ENCODE results near the gene FST.

Gene FST, protein sequence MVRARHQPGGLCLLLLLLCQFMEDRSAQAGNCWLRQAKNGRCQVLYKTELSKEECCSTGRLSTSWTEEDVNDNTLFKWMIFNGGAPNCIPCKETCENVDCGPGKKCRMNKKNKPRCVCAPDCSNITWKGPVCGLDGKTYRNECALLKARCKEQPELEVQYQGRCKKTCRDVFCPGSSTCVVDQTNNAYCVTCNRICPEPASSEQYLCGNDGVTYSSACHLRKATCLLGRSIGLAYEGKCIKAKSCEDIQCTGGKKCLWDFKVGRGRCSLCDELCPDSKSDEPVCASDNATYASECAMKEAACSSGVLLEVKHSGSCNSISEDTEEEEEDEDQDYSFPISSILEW

DNA sequence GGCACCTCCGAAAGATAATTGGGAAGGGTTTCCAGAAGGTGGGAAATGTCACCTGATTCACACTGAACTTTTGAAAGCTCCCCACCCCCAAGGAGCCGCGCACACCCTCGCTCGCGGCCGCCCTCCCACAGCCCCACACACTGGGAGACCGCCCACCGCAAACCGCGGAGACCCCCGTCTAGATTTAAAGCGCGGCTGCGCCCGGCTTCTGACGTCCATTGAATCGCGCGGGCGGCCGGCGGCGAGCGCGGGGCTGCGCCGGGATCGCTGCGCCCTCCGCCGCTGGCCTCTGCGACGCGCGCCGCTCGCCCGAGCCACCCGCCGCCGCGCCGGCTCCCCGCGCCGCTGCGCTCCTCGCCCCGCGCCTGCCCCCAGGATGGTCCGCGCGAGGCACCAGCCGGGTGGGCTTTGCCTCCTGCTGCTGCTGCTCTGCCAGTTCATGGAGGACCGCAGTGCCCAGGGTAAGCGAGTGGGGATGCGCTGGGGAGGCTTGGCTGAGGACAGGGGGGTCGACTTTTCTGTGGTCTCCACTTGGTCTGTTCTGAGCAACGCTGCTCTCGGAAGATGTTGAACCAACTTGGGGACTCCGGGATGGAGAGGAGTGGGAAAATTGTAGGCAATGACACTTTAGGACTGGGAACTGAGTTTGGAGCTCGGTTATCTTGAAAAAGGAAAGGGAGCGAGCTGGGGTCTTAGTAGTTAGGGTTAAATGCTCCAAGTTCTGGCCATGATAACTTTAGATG is at the start of gene FST:
FST (plus strand) TSS at position 214 of the 743 bp plus-strand sequence; CDS start at position 377, 163 bp downstream.
- DNase-seq, result peak; percentile 62

DNA sequence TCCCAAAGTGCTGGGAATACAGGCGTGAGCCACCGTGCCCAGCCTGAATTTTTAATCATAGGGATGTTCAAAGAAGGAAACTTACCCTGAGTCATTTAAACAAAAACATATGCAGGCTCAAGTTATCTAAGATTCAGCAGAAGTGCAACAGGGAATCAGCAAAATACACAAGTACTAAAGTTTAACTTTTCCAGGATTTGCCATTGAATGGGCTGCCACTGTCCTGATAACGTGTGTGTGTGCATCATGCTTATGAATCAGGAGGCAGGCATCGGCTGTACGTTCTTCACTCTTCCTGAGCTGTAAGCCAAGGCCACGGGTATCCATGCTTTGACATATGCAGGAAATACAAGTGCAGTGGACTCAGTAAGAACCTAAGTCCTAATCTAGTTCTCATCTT is 48.8 kb upstream of the FST start:
- DNase-seq, result no peak

DNA sequence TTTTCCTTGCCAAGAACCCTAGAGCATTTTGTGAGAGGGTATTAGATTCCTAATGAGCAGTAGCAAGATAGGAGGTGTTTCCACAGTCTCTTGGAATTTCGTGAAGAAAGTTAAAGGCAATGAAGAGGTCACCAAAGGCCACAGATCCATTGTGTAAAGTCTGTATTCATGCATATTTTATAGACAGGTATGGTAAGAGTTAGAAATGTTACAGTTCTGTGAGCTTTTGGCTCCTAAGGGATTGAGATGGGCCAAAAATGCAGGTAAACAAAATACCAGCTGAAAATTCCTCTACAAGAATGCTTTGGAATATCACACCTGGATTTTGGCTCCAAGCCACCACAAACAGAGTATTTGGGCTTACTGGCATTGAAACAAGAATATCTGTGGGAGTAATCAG is 47.4 kb upstream of the FST start:
- no peak for DNase-seq

DNA sequence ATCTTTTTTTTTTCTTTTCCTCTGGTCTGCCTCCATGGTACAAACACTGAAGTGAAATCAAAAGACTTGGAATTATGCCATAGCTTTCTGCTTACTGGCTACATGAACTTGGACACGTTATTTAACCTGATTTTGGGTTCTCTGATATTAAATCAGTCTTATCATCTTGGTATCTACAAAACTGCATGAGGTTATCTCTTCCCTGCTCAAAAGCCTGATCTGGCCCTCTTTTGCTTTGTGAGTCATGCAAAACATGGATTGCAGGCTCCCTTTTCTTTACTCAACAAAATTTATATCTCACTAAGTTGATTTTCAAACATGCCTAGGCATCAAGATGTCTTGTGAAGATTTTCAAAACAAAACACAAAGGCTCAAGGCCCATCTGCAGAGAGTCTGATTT is 45.9 kb upstream of the FST start:
- DNase-seq, result no peak

DNA sequence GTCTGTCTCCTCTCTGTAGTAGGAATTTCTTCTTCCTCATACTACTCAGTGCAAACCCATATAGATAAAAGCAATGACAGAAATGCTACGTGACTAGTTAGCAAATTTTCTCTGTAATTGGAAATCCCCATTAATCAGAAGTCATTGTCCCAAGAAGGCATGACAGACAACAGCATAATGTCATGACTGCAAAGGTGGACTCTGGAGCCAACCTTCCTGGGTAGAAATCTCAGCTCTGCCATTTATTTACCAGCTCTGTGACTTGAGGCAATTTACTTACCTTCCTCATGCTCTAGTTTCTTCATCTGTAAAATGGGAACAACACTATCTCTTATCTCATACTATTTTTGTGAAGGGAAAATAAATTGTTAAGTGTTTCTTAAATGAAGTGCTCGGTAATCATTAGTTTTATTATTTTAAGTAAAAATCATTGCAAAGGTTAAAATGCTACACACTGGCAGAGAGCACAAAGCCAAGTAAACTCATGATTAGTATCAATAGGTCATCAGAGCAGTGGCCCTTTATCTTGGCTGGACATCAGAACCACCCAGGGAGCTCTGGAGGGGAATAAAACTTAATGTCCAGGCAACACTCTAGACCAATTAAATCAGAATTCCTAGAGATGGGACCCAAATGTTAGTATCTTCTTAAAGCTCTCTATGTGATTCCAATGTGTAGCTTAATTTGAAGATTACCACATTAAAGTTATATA is 43.8 kb upstream of the FST start:
- DNase-seq, result no peak

DNA sequence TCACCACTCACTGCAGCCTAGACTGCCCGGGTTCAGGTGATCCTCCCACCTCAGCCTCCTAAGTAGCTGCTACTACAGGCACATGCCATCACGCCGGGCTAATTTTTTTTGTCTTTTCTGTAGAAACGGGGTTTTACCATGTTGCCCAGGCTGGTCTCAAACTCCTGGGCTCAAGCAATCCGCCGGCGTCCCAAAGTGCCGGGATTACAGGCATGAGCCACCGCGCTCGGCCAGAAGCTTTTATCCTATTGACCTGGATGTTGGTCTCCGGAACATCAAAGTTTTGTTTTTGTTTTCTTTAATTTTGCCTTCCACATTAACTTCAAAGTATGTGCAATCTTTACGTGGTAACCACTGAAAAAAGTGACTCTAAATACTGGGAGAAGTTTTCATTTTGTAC is 42.4 kb upstream of the FST start:
- no peak for DNase-seq

DNA sequence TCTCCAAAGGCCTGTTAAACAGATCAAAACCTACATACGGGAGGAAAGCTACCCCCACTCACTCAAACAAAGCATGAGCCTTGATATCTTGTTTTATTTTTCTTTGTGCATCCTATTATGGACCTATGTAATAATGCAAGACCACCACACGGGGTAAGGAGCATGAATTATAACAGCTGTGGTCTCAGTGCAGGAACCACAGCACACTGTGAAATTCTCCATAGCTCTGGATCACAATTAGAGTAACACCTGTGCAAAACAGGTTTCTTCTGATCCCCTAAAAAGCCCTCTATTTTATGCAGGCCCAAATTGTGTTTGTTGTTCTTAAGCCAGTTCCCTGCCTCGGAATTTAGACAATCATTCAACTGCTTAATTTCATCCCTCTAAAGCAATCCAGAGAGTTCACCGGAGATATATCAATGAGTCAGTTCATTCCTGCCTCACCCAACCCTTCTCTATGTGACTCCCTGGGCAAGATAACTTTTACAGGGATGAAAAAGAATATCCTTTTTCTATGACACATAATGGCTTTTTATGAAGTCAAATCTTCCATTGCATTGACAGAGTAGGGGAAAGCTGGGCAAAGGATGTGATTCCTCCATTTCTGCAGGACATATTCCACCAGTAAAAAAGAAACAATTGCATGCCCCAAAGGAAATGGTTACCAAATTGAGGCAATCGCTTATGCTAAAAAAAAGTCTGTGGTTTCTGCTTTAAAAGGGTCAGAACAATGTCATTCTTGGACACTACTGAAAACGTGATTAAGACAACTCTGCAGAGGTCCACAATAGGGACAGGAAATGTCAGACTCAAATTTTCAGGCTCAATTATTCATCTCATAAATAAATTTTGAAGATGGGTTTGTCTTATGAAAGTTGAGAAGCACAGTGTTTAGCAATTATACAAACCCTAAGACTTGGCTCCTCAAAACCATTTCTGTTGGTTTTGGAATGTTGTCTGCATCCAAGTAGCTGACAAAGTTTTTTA is 41.6 kb upstream of the FST start:
- DNase-seq, result no peak

DNA sequence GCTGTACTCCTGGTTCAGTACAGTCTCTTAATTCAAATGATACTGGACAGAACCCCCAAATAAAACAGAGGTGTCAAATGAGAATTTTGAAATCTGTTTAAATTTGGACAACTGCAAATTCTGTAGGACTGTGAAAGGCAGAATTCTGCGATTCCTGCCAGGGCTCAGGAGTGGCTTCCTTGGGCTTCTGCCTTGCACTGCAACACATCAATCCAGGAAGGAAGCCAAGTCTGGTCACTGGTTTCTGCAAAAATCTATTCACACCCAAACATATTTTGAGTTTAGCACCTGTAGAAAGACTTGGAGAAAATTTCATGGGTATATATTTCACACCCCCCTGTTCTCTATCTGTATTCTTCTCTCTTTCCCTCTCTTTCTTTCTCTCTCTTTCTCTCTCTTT is 37.5 kb upstream of the FST start:
- DNase-seq, result no peak

DNA sequence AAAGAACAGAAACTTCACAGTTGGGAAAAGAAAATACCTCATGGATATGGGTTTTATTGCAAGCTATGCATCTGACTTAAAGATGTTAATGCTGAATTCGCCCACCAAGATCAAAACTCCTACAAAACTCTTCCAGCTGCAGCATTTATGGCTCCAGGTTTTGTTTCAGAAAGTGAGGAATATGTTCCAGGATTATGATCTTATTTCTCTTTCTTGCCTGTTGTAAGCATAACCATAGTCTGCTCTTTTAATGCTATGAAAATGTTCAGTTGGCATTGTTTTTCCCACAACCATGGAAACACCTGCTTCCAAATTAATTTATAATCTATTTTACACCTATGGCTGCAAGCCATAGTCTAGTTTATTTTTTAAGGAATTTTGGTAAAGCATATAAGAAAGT is 34.9 kb upstream of the FST start:
- no peak for DNase-seq

DNA sequence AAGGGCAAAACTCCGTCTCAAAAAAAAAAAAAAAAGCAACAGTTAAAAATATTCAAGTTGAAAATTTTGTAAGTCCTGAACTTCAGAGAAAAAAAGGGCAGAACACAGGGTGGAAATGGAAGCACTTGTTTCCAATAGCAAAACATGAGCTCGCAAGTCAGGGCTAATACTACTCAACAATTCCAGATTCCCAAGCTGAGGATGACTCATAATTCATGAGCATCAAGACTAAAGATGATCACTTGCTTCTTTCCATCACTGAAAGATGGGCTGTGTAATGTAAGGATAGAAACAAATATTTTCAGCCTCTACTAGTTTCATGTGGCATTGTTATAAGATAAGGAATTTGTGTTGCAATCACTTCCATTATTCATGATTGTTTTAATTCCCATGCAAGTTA is 33.5 kb upstream of the FST start:
- no peak for DNase-seq

DNA sequence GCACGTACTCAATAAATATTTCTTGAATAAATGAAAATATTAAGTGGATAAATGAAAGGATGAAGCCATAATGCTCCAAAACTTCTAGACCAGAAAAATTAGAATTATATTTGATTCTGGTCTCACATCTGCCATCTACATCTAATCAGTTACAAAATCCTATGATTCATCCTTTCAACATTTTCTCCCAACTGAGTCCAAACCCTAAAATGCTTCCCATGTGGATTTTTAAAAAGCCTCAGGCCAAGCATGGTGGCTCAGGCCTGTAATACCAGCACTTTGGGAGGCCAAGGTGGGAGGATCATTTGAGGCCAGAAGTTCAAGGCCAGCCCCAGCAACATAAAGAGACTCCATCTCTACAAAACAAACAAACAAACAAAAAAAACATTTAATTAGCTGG is 31.6 kb upstream of the FST start:
- DNase-seq, result no peak

DNA sequence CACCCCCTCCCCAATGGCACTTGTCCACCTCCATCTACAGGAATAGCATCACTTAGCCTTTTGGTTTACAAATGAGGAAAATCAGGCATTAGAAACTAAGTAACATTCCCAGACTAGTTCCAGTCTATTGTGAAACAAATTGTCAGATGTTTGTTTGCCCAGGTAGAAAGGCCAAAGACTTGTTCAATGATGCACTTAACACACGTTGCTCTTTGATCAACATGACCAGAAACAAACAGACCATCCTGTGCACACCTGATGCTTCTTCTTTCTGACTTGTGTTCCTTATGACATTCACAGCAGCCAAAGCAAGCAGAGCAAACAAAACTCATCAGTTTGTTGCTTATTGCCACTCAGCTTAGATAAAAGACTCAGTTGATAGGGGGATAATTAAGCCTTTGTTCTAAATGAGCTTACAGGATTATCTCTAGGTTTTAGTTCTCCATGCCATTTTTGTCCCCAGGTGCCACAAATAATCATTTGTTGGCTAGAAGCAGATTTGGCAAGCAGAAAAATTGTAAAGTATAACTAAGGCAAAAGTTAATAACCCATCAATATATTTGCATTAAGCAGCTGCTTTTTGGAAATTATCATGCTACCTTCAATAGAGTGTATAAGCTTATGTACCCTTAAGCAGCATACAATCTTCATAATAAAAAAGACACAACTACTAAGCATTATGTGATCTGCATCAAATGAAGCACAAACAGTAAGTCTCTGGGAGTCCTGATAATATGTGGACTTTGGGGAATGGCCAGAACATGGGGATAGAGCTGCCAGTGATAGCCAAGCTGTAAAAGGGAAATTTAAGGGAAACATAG is 26.3 kb upstream of the FST start:
- no peak for DNase-seq

DNA sequence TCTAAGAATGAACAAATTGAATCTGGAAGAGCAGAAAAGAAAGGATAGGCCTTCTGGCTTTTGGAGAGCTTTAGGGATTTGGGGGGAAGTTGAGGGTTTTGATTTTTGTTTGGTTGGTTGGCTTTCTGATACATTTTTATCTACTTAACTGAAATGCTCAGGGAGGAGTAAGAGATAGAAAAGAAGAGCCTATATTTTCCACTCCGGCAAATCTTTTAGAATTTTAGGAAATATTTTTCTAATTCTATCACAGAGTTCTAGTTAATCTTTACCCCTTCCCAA is 25.8 kb upstream of the FST start:
- no peak for DNase-seq

DNA sequence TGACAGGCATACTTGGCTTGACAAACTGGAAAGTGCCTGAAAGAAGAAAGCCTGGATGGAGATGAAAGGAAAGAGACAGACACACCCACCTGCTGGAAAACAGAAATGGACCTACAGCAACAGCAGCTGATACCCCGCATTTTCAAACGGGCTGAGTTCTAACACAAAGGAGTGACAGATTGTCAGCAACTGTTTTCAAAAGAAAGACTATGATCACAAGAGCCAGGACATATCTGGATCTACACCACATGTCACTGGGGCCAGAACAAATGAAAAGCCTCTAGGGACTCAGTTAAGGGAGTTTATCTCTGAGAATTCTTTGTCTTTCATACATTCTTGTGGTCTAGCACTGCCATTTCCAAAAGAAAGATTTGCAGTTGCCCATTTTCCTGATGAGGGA is 24.1 kb upstream of the FST start:
- DNase-seq, result no peak

DNA sequence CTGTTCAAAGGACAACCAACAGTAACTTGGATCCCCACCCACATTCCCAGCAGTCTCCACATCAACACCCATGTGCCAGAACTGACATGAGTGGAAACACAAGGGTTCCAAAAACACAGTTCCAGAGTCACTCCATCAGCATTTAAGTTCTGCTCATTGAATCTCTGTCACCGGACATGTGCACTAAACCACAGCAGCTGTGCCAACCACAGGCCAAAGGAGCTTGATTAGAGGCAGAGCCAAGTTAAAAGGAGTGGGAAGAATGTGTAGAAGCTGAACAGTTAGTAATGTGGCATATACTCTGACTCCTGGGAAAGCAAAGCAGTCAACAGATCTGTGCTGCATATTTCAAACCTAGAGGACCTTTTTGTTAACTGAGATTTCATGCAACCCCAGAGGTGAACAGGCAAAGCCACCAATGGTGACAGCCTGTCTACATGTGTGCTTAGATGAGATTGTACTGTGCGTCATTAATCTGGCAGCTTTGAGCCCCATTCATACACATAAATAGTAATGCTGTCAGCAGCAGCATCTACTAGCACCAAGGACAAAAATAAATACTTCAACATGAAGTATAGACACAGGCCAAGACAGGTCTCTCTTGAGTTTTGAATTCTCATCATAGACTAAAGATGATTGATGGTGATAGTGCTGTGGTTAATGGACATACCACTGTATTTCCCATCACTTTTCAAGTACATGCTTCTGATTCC is 16.4 kb upstream of the FST start:
- DNase-seq, result no peak

DNA sequence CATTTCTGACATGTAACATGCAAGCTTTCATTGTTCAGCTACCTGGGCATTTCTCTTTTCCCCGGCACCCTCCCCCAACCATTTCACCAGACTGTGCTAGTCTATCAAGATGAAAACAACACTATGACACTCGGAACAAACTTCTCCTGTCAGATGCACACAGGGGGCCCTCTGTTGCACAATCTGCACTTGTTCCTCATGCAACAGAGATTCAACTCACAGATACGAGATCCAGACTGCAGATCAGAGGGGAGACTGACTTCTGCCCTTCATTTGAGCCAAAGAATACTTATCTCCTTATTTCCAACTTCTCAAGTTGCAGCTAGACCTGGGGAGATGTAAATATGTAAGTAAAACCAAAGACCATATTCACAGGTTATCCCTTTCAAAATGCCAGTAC is 15.7 kb upstream of the FST start:
- no peak for DNase-seq

DNA sequence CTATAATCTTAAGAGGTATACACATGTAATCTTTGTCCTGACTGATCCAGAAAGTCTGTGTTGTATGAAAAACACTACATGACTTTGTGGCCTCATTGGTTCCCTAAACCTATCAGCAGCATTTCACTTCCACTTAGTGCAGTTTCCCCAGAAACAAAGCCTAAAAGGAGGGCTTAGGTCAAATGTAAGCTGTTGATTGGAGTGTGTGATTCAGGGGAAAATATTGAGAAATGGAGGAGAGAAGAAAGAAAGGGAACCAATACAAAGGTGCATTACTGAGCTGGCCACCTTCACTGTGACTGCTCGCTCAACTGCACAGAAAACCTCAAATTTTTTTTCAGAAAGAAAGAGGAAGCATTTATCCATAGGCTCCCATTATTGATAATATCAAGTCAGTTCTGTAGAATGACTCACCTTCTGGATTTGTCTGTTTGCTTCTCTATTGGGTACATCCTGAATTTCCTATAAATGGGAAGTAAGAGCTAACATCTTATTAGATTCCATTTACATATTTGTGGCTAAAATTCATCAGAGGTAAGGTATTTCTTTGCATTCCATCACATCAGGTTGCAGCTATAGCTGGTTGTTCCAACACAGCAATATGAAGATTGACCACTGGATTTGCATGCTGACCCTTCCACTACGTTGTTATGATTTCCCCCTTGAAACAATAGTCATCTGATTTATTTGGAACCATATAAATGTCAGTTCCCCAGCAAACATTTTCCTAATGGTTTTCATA is 10.3 kb upstream of the FST start:
- DNase-seq, result no peak

DNA sequence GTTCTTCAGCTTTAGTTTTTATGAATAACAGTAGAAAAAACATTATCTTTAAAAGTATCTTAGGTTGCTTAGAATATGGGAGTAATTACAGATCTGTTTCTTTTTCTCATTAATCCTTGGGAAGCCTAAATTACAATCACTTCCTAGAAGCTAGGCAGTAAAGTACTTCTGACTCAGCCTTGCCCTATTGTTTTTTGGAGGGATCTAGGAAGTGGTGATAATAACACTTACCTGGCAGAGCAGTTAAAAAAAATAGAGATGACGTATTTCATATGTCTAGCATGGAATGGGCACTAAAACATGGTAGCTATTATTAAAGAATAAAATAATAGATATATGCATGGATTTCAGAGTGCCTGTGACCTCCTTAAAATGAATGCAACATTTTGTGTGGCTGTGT is 8.2 kb upstream of the FST start:
- DNase-seq, result no peak

DNA sequence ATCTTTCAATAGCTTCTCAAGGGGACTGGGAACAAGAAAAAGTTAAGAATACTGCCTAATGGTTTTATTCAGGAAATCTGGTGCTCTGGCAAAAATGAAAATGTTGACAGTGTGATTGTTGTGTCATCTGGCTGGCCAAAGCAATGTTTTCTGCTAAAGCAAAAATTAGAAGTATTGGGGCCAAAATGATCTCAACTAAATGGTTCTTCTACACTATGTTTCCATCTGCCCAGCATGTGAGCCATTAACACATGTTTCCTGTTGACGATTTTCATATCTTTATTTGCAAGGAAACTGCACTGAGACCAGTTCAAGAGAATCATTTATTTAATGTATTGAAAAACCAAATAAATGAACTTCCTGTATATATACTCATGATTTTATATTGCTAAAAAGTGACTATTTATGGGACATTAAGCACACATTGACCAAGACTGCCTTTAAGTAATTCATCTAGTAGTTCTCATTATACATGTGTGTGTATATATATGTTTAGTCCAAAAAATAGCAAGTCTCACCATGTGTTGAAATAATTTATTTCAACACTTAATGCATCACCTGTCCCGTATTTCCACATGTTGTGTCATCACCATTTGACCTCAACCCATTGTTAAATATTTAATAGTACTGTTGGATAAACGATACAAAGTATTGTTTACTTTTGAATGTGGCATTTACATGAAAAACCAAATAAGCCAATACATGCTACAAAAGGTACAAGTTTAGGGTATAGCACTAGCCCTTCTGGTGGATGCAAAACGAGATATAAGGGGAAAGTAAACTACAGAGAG is 7.5 kb upstream of the FST start:
- DNase-seq, result no peak

DNA sequence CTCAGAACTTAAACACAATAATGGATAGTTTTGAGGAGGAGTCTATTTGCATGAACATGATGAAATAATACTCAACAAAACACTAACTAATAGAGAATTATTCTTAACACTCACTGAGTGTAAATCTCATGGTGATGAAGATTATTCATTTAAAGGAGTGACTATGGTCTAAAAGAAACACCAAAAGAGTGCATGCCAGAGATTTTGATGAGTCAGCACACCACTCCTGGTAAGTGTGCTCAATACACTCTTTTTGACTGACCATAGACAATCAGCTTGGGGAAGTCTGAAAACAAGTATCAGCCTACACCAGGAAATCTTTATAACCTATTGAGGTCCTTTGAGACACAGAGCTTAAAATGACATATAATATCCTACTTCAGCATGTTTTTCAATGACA is 6.8 kb upstream of the FST start:
- DNase-seq, result no peak

All from activated CD8-positive, alpha-beta memory T cell treated with anti-CD3 and anti-CD28 coated beads for 24 hours (primary cell).